T-helper 1 cell treated with Interleukin-12 subunit alpha and Interleukin-12 subunit beta and Interleukin-4 antibody, amounts not matched to agents 30 ng/mL and 1 ng/mL, for 36 hours (primary cell): ENCODE measurements around the gene CAV1. TPM values are rescaled to one million over a fixed set of nuclear protein-coding genes. Genes with fewer than 3 reads are reported as not detected.

Experiments
- intact Hi-C: fragments of 100-400 bp; cut with micrococcal nuclease; formaldehyde crosslinking; loops from one replicate; pipeline ENCODE4 v1.15.1; 2024
- total RNA-seq: library from RNA; stranded (reverse); gene quantifications from 2 replicates; pipeline ENCODE4 v1.2.3, GENCODE V29; 2022

CAV1 gene
- total RNA-seq, 1 donor from 2014 or later: 0.29 TPM

- intact Hi-C loops: loop anchor here (5.0 kb wide), 1 partner anchor 334 kb away; the partner anchor contains the start of gene CAPZA2
Measured at GRCh38 chr7:116528008-116528789, 3.4 kb downstream of the CAV1 start.

- intact Hi-C loops: loop anchor here (5.0 kb wide), 1 partner anchor 333 kb away; the partner anchor contains the start of gene CAPZA2
Measured at GRCh38 chr7:116529250-116529649, 4.4 kb downstream of the CAV1 start.

GRCh38 chr7:116530107-116530820 lies 5.4 kb downstream of the CAV1 start:
- intact Hi-C loops: no loop called here

- intact Hi-C loops: no loop called here
Measured at GRCh38 chr7:116532102-116532688, 7.4 kb downstream of the CAV1 start.

- intact Hi-C loops: no loop called here
Measured at GRCh38 chr7:116534790-116535189, 10.0 kb downstream of the CAV1 start.

GRCh38 chr7:116535416-116535815 lies 10.6 kb downstream of the CAV1 start:
- intact Hi-C loops: no loop called here

GRCh38 chr7:116538138-116538537 lies 13.3 kb downstream of the CAV1 start:
- intact Hi-C loops: no loop called here

GRCh38 chr7:116539879-116540278 lies 15.0 kb downstream of the CAV1 start:
- intact Hi-C loops: no loop called here

- intact Hi-C loops: no loop called here
Measured at GRCh38 chr7:116540743-116541142, 15.9 kb downstream of the CAV1 start.

GRCh38 chr7:116541951-116542350 lies 17.1 kb downstream of the CAV1 start:
- intact Hi-C loops: no loop called here

- intact Hi-C loops: no loop called here
Measured at GRCh38 chr7:116542618-116543017, 17.8 kb downstream of the CAV1 start.

GRCh38 chr7:116543664-116544063 lies 18.8 kb downstream of the CAV1 start:
- intact Hi-C loops: no loop called here

GRCh38 chr7:116544487-116544886 lies 19.7 kb downstream of the CAV1 start:
- intact Hi-C loops: no loop called here

- intact Hi-C loops: no loop called here
Measured at GRCh38 chr7:116545411-116545993, 20.7 kb downstream of the CAV1 start.

GRCh38 chr7:116546054-116546453 lies 21.2 kb downstream of the CAV1 start:
- intact Hi-C loops: no loop called here

- intact Hi-C loops: no loop called here
Measured at GRCh38 chr7:116546916-116547315, 22.1 kb downstream of the CAV1 start.

GRCh38 chr7:116547347-116547746 lies 22.5 kb downstream of the CAV1 start:
- intact Hi-C loops: no loop called here

- intact Hi-C loops: no loop called here
Measured at GRCh38 chr7:116548506-116548905, 23.7 kb downstream of the CAV1 start.

GRCh38 chr7:116549370-116549769 lies 24.5 kb downstream of the CAV1 start:
- intact Hi-C loops: no loop called here

GRCh38 chr7:116551692-116552091 lies 26.9 kb downstream of the CAV1 start:
- intact Hi-C loops: no loop called here

- intact Hi-C loops: no loop called here
Measured at GRCh38 chr7:116552602-116553001, 27.8 kb downstream of the CAV1 start.
